ENCODE data around the gene VGF.
"Not testable (repeated sequence)": the region's sequence is repeated elsewhere in the genome, so short reads cannot be mapped to it uniquely, and the experiment has no call there.

Gene VGF

GRCh38 chr7:101202603-101202918, 37.2 kb upstream of the VGF start:
- TF ChIP-seq FOXP2 (optimal IDR thresholded peaks at IDR 0.05; ENCODE audit: control extremely low read depth, extremely low read length, insufficient read depth) (no peak), POLR2AphosphoS5 (IDR thresholded peaks at IDR 0.05; ENCODE audit: borderline replicate concordance, low read depth, low read length) (no peak), EZH2 (IDR thresholded peaks at IDR 0.05) (no peak)
- H3K9ac ChIP-seq (ENCODE audit: insufficient read length): no peak overlapping the region
- no peak overlapping the region for H3K4me3 ChIP-seq
- no peaks in the 10 kb centered on the region for H3K9me3 ChIP-seq (ENCODE audit: low read depth, low read length)
- H3K27ac ChIP-seq: no peak overlapping the region
- no peaks in the 10 kb centered on the region for H3K36me3 ChIP-seq (ENCODE audit: insufficient read depth, low read length)
- no peak for DNase-seq (ENCODE audit: low read depth, low spot score)

DNA sequence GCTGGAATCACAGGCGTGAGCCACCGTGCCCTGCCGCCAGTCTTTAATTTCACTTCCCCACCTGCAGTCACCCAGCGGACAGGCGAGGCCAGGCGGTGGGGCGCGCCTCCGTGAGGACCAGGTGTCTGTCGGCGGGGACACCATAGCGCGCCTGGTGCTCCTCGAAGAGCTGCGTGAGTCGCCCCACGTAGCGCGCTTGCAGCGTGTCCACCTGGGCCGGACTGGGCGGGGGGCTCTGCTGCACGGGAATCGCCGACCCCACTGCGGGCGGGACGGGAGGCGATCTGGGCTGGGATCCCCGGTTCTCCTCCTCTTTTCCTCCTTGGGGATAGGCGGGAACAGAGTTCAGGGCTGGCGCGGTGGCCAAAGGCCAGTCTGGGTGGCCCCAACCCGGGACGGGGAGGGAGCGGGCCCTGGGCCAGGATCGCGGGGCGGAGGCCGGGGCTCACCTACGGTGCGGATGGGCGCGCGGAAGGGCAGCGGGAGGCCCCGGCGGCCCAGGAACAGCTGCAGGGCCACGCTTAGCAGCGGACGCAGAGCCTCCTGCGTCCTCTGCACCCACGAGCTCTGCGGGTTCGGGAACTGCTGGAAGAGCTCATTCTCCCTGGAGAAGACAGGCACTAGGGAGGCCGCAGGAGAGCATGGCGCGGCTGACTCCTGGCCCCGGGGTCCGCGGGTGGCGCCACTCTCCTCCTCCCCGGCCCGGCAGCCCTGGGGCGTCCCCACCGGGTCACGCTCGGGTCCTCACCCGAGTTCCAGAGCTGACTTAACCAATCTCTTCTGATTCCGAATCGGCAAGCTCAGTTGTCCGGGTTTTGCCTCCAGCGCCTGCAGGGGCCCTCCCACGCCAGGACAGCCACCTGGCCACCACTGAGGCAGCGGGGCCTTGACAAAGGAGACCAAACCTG, 36.6 kb upstream of the VGF start:
- H3K9me3 ChIP-seq (ENCODE audit: low read depth, low read length): no peaks in the 10 kb centered on the region
- TF ChIP-seq EZH2 (IDR thresholded peaks at IDR 0.05): no peak
- no peak for TF ChIP-seq FOXP2 (optimal IDR thresholded peaks at IDR 0.05; ENCODE audit: control extremely low read depth, extremely low read length, insufficient read depth)
- no peak for TF ChIP-seq POLR2AphosphoS5 (IDR thresholded peaks at IDR 0.05; ENCODE audit: borderline replicate concordance, low read depth, low read length)
- no peak overlapping the region for H3K27ac ChIP-seq
- H3K9ac ChIP-seq (ENCODE audit: insufficient read length): no peak overlapping the region
- no peak for DNase-seq (ENCODE audit: low read depth, low spot score)
- H3K36me3 ChIP-seq (ENCODE audit: insufficient read depth, low read length): no peaks in the 10 kb centered on the region
- no peak overlapping the region for H3K4me3 ChIP-seq

- no peak for DNase-seq (ENCODE audit: low read depth, low spot score)
- Histone ChIP-seq H3K4me3 (no peak within 1 kb of the TSS), H3K9ac (ENCODE audit: insufficient read length) (no peak within 1 kb of the TSS), H3K36me3 (ENCODE audit: insufficient read depth, low read length) (no peaks in the 10 kb centered on the region), H3K9me3 (ENCODE audit: low read depth, low read length) (no peaks in the 10 kb centered on the region), H3K27ac (no peak within 1 kb of the TSS)
- TF ChIP-seq POLR2AphosphoS5 (IDR thresholded peaks at IDR 0.05; ENCODE audit: borderline replicate concordance, low read depth, low read length): no peak
- no peak for TF ChIP-seq EZH2 (IDR thresholded peaks at IDR 0.05)
- TF ChIP-seq FOXP2 (optimal IDR thresholded peaks at IDR 0.05; ENCODE audit: control extremely low read depth, extremely low read length, insufficient read depth): no peak
Observed at GRCh38 chr7:101200862-101201599, 35.7 kb upstream of the VGF start, which contains the start of gene MOGAT3. TSS of gene MOGAT3 (minus strand) at chr7:101201036. CDS start at chr7:101200854, 182 bp downstream.

DNA sequence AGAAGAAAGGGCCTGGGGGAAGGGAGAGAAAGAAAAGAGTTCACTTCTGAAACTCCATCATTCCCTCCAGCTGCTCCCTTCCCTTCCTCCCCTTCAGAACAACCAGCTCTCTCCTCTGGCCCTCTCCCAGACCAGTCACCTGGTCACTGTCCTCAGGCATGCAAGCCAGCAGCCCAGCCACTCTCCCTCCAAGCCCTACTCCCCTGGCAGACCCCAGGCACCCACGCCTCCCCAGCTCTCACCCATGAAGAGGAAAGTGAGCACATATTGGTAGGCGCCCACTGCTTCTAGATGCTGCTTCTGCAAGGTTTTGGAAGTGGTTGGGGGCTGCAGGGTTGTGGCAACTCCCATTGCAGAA, 35.1 kb upstream of the VGF start:
- Histone ChIP-seq H3K4me3 (no peak overlapping the region), H3K27ac (no peak overlapping the region), H3K36me3 (ENCODE audit: insufficient read depth, low read length) (no peaks in the 10 kb centered on the region), H3K9me3 (ENCODE audit: low read depth, low read length) (no peaks in the 10 kb centered on the region), H3K9ac (ENCODE audit: insufficient read length) (no peak overlapping the region)
- no peak for TF ChIP-seq EZH2 (IDR thresholded peaks at IDR 0.05)
- no peak for TF ChIP-seq POLR2AphosphoS5 (IDR thresholded peaks at IDR 0.05; ENCODE audit: borderline replicate concordance, low read depth, low read length)
- no peak for TF ChIP-seq FOXP2 (optimal IDR thresholded peaks at IDR 0.05; ENCODE audit: control extremely low read depth, extremely low read length, insufficient read depth)
- no peak for DNase-seq (ENCODE audit: low read depth, low spot score)

DNA sequence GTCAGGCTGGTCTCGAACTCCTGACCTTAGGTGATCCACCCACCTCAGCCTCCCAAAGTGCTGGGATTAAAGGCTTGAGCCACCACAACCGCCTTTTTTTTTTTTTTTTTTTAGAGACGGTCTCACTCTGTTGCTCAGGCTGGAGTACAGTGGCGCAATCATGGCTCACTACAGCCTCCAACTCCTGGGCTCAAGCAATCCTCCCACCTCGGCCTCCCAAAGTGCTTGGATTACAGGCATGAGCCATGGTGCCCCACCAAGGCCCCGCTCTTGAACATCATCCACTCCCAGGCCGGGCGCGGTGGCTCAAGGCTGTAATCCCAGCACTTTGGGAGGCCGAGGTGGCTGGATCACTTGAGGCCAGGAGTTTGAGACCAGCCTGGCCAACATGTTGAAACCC, 34.2 kb upstream of the VGF start:
- H3K4me3 ChIP-seq; H3K36me3 ChIP-seq (ENCODE audit: insufficient read depth, low read length); H3K9ac ChIP-seq (ENCODE audit: insufficient read length); H3K27ac ChIP-seq; H3K9me3 ChIP-seq (ENCODE audit: low read depth, low read length); DNase-seq (ENCODE audit: low read depth, low spot score): not testable (repeated sequence)

- Histone ChIP-seq H3K36me3 (ENCODE audit: insufficient read depth, low read length) (no peaks in the 10 kb centered on the region), H3K9ac (ENCODE audit: insufficient read length) (no peak overlapping the region), H3K27ac (no peak overlapping the region), H3K9me3 (ENCODE audit: low read depth, low read length) (no peaks in the 10 kb centered on the region), H3K4me3 (no peak overlapping the region)
- TF ChIP-seq EZH2 (IDR thresholded peaks at IDR 0.05) (no peak), FOXP2 (optimal IDR thresholded peaks at IDR 0.05; ENCODE audit: control extremely low read depth, extremely low read length, insufficient read depth) (no peak), POLR2AphosphoS5 (IDR thresholded peaks at IDR 0.05; ENCODE audit: borderline replicate concordance, low read depth, low read length) (no peak)
- DNase-seq (ENCODE audit: low read depth, low spot score): no peak
Observed at GRCh38 chr7:101198476-101198875, 33.1 kb upstream of the VGF start.

DNA sequence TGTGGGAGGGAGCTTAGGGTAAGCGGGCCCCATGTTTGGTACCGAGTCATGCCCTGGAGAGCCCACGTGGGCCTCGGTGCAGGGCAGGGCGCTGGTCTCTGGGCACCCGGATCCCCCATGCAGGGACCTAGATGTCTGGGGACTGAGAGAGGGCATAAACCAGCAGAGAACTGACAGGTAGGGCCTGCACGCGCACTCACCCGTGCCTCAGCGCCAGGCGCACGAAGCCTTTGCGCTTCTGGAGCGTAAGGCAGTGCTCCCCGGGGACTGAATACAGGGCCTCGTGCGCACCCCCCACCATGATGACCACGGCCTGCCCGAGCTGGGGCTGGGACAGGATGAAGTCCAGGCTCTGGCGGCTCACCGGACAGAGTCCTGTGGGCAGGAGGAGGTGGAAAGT, 32.6 kb upstream of the VGF start:
- Histone ChIP-seq H3K27ac (no peak overlapping the region), H3K9me3 (ENCODE audit: low read depth, low read length) (no peaks in the 10 kb centered on the region), H3K9ac (ENCODE audit: insufficient read length) (no peak overlapping the region), H3K4me3 (no peak overlapping the region), H3K36me3 (ENCODE audit: insufficient read depth, low read length) (no peaks in the 10 kb centered on the region)
- DNase-seq (ENCODE audit: low read depth, low spot score): no peak
- no peak for TF ChIP-seq EZH2 (IDR thresholded peaks at IDR 0.05)
- TF ChIP-seq FOXP2 (optimal IDR thresholded peaks at IDR 0.05; ENCODE audit: control extremely low read depth, extremely low read length, insufficient read depth): no peak
- no peak for TF ChIP-seq POLR2AphosphoS5 (IDR thresholded peaks at IDR 0.05; ENCODE audit: borderline replicate concordance, low read depth, low read length)

GRCh38 chr7:101195884-101196283, 30.5 kb upstream of the VGF start:
- H3K4me3 ChIP-seq: no peak overlapping the region
- no peak for DNase-seq (ENCODE audit: low read depth, low spot score)

More at GRCh38 chr7:101195884-101196283, 30.5 kb upstream of the VGF start:
- H3K9me3 ChIP-seq (ENCODE audit: low read depth, low read length): no peaks in the 10 kb centered on the region
- no peak overlapping the region for H3K27ac ChIP-seq
- H3K9ac ChIP-seq (ENCODE audit: insufficient read length): no peak overlapping the region
- no peak for TF ChIP-seq POLR2AphosphoS5 (IDR thresholded peaks at IDR 0.05; ENCODE audit: borderline replicate concordance, low read depth, low read length)
- TF ChIP-seq FOXP2 (optimal IDR thresholded peaks at IDR 0.05; ENCODE audit: control extremely low read depth, extremely low read length, insufficient read depth): no peak
- no peak for TF ChIP-seq EZH2 (IDR thresholded peaks at IDR 0.05)
- no peaks in the 10 kb centered on the region for H3K36me3 ChIP-seq (ENCODE audit: insufficient read depth, low read length)

Data from SK-N-MC (cell line).